Neutrophil (primary cell): ENCODE data around the gene EVC.
A peak's percentile ranks its signal among the peaks of the same experiment; 100 is the strongest.

Source experiments
- H3K27ac ChIP-seq: fragments of 200-600 bp; sonication (generic); 2 replicates; pipeline ENCODE4 v1.5.1; 2016; ENCODE audit warnings: mild to moderate bottlenecking, moderate library complexity
- H3K27me3 ChIP-seq: fragments of 200-600 bp; sonication (generic); 2 replicates; pipeline ENCODE4 v1.6.0; 2016; ENCODE audit warnings: mild to moderate bottlenecking
- H3K36me3 ChIP-seq: fragments of 200-600 bp; sonication (generic); 2 replicates; pipeline ENCODE4 v1.5.1; 2017
- H3K4me1 ChIP-seq, 2 experiments: fragments of 200-600 bp in 1 of 2; sonication (generic) in 1 of 2; 1 replicate in 1 of 2; 2 replicates in 1 of 2; pipeline versions ENCODE4 v1.5.1 to v1.6.1; 2013 to 2016; ENCODE audit warnings: low read depth in 1 of 2, low read length in 1 of 2, mild to moderate bottlenecking in 1 of 2, moderate library complexity in 1 of 2; ENCODE audit not compliant: control insufficient read depth in 1 of 2, insufficient read depth in 1 of 2
- H3K4me3 ChIP-seq, 2 experiments: fragments of 200-600 bp in 1 of 2; sonication (generic) in 1 of 2; 1 replicate in 1 of 2; 2 replicates in 1 of 2; pipeline ENCODE4 v1.5.1; 2013 to 2016; ENCODE audit warnings: low read depth in 1 of 2, low read length in 1 of 2, mild to moderate bottlenecking in 1 of 2, moderate library complexity in 1 of 2
- H3K9me3 ChIP-seq: fragments of 200-600 bp; sonication (generic); 2 replicates; pipeline ENCODE4 v1.5.1; 2016
- CTCF ChIP-seq: fragments of 200-600 bp; sonication (generic); IDR thresholded peaks from 2 replicates; pipeline ENCODE4 v1.5.1; 2016; ENCODE audit warnings: antibody characterized with exemption

EVC gene

GRCh38 chr4:5816851-5817375 is 105.9 kb downstream of the EVC start:
- no peak for TF ChIP-seq CTCF

GRCh38 chr4:5821665-5822358 is 110.8 kb downstream of the EVC start:
- Histone ChIP-seq H3K4me3 (no peak overlapping the region), H3K4me1 (peaks cover 0 to 8% of the 10 kb centered on the region in 2 experiments), H3K27me3 (peaks cover 28% of the 10 kb centered on the region), H3K9me3 (no peaks in the 10 kb centered on the region), H3K36me3 (no peaks in the 10 kb centered on the region), H3K27ac (no peak overlapping the region)
- TF ChIP-seq CTCF: peak; percentile 27

More at GRCh38 chr4:5816851-5817375, 105.9 kb downstream of the EVC start:
- no peaks in the 10 kb centered on the region for H3K9me3 ChIP-seq
- no peak overlapping the region for H3K27ac ChIP-seq
- H3K27me3 ChIP-seq: peaks cover 4% of the 10 kb centered on the region
- H3K36me3 ChIP-seq: no peaks in the 10 kb centered on the region
- H3K4me1 ChIP-seq: no peaks in the 10 kb centered on the region
- H3K4me3 ChIP-seq: no peak overlapping the region

- no peak for TF ChIP-seq CTCF
- Histone ChIP-seq H3K9me3 (no peaks in the 10 kb centered on the region), H3K36me3 (no peaks in the 10 kb centered on the region), H3K4me3 (no peak overlapping the region), H3K27ac (no peak overlapping the region), H3K4me1 (peaks cover 0 to 16% of the 10 kb centered on the region in 2 experiments), H3K27me3 (peaks cover 28% of the 10 kb centered on the region)
These were observed 111.6 kb downstream of the EVC start for GRCh38 chr4:5822619-5823018.

GRCh38 chr4:5823542-5824211 is 112.7 kb downstream of the EVC start:
- no peak for TF ChIP-seq CTCF
- Histone ChIP-seq H3K27me3 (peaks cover 31% of the 10 kb centered on the region), H3K36me3 (no peaks in the 10 kb centered on the region)

GRCh38 chr4:5824227-5824626 is 113.2 kb downstream of the EVC start:
- no peaks in the 10 kb centered on the region for H3K36me3 ChIP-seq
- no peak overlapping the region for H3K27ac ChIP-seq

More at GRCh38 chr4:5823542-5824211, 112.7 kb downstream of the EVC start:
- Histone ChIP-seq H3K27ac (no peak overlapping the region), H3K4me1 (peaks cover 0 to 17% of the 10 kb centered on the region in 2 experiments), H3K4me3 (no peak overlapping the region), H3K9me3 (no peaks in the 10 kb centered on the region)

More at GRCh38 chr4:5824227-5824626, 113.2 kb downstream of the EVC start:
- H3K4me1 ChIP-seq: peaks cover 0 to 17% of the 10 kb centered on the region in 2 experiments
- TF ChIP-seq CTCF: no peak
- peaks cover 33% of the 10 kb centered on the region for H3K27me3 ChIP-seq
- no peak overlapping the region for H3K4me3 ChIP-seq
- no peaks in the 10 kb centered on the region for H3K9me3 ChIP-seq
